H1 (cell line): ENCODE measurements around the gene PUS3. TPM values are rescaled to one million over a fixed set of nuclear protein-coding genes. Genes with fewer than 3 reads are reported as not detected.

Experiments used
- CTCF ChIA-PET: fragments of 300-600 bp; sonication (Branson Sonifier 250); formaldehyde crosslinking; loops from one replicate; lab custom pipeline; 2021; ENCODE audit not compliant: partially characterized antibody; lab: Charles Lee
- POLR2A ChIA-PET: fragments of 300-600 bp; sonication (Branson Sonifier 250); formaldehyde crosslinking; loops from one replicate; lab custom pipeline; 2021; ENCODE audit warnings: inconsistent platforms; ENCODE audit not compliant: partially characterized antibody; lab: Charles Lee
- DNase-seq, 2 experiments: peaks; one replicate each; pipeline versions ENCODE4 v3.0.0 to v3.0.0-alpha.2; 2010 to 2022; ENCODE audit warnings: low spot score in 2 of 2, low read depth in 1 of 2, mixed read lengths in 1 of 2
- FAIRE-seq: peaks from 2 replicates; lab custom pipeline; 2011; peaks lifted over from hg19 to GRCh38; lab: Jason Lieb, UNC
- H2AFZ ChIP-seq: 2 replicates; pipeline ENCODE4 v1.8.1; 2012; ENCODE audit warnings: low read length, inconsistent platforms
- H2AK5ac ChIP-seq: 2 replicates; pipeline ENCODE4 v1.6.1; 2013; ENCODE audit warnings: low read depth, low read length
- H2BK120ac ChIP-seq: replicated peaks from 2 replicates; pipeline ENCODE3; 2013; ENCODE audit warnings: low read depth, low read length, inconsistent platforms
- H2BK12ac ChIP-seq: 2 replicates; pipeline ENCODE4 v1.6.1; 2013; ENCODE audit warnings: low read depth, low read length
- H2BK15ac ChIP-seq: 2 replicates; pipeline ENCODE4 v1.6.1; 2013; ENCODE audit warnings: low read length
- H2BK20ac ChIP-seq: 2 replicates; pipeline ENCODE4 v1.6.1; 2013; ENCODE audit warnings: low read length
- H2BK5ac ChIP-seq: 2 replicates; pipeline ENCODE4 v1.6.1; 2013; ENCODE audit warnings: low read depth, low read length
- H3K14ac ChIP-seq: 2 replicates; pipeline ENCODE4 v1.6.1; 2013; ENCODE audit warnings: inconsistent platforms; ENCODE audit not compliant: insufficient read length
- H3K18ac ChIP-seq: 2 replicates; pipeline ENCODE4 v1.6.1; 2013; ENCODE audit warnings: low read length; ENCODE audit errors: extremely low read depth
- H3K23ac ChIP-seq: 2 replicates; pipeline ENCODE4 v1.6.1; 2013; ENCODE audit warnings: inconsistent platforms; ENCODE audit not compliant: insufficient read length
- H3K23me2 ChIP-seq: 2 replicates; pipeline ENCODE4 v1.6.1; 2013; ENCODE audit warnings: low read depth, low read length
- H3K27ac ChIP-seq: 2 replicates; pipeline ENCODE4 v1.6.1; 2011; ENCODE audit warnings: low read depth, low read length, inconsistent platforms
- H3K27me3 ChIP-seq, 4 experiments: replicated peaks in 1 of 4; 1 replicate in 1 of 4; 2 replicates in 3 of 4; pipeline versions ENCODE4 v1.6.1 to v1.8.1; 2011 to 2013; ENCODE audit warnings: low read length in 3 of 4, mild to moderate bottlenecking in 3 of 4, inconsistent platforms in 2 of 4, mixed read lengths in 2 of 4, moderate library complexity in 1 of 4; ENCODE audit not compliant: control insufficient read depth in 3 of 4, insufficient read depth in 3 of 4; ENCODE audit errors: extremely low read depth in 1 of 4
- H3K36me3 ChIP-seq, 4 experiments: 2 replicates each; pipeline versions ENCODE4 v1.6.1 to v1.8.1; 2011 to 2013; ENCODE audit warnings: mild to moderate bottlenecking in 4 of 4, low read length in 3 of 4, moderate library complexity in 2 of 4, control low read depth in 1 of 4, inconsistent platforms in 1 of 4; ENCODE audit not compliant: insufficient read depth in 4 of 4, control insufficient read depth in 2 of 4
- H3K4ac ChIP-seq: replicated peaks from 2 replicates; pipeline ENCODE3; 2013; ENCODE audit warnings: low read length, low read depth, mixed read lengths, inconsistent platforms; ENCODE audit not compliant: insufficient read length
- H3K4me1 ChIP-seq, 4 experiments: replicated peaks in 1 of 4; 1 replicate in 1 of 4; 2 replicates in 3 of 4; pipeline versions ENCODE4 v1.6.1 to v1.8.1; 2011 to 2013; ENCODE audit warnings: low read length in 3 of 4, inconsistent platforms in 2 of 4, mixed read lengths in 1 of 4; ENCODE audit not compliant: insufficient read depth in 4 of 4, control insufficient read depth in 3 of 4
- H3K4me2 ChIP-seq, 2 experiments: 2 replicates each; pipeline versions ENCODE4 v1.6.1 to v1.8.1; 2011 to 2013; ENCODE audit warnings: low read depth in 2 of 2, low read length in 2 of 2, control low read depth in 1 of 2, inconsistent platforms in 1 of 2, mild to moderate bottlenecking in 1 of 2; ENCODE audit not compliant: insufficient read depth in 1 of 2
- H3K4me3 ChIP-seq, 4 experiments: fragments of 200-600, 300-600 bp in 1 of 4; sonication (generic), shearing (Covaris generic), sonication (Bioruptor Twin) in 1 of 4; 2 replicates each; pipeline versions ENCODE4 v1.5.1 to v1.8.1; 2011 to 2016; ENCODE audit warnings: low read length in 4 of 4, low read depth in 3 of 4, control low read depth in 2 of 4, inconsistent platforms in 2 of 4, mild to moderate bottlenecking in 2 of 4, mixed read lengths in 1 of 4, moderate library complexity in 1 of 4; ENCODE audit not compliant: insufficient read depth in 2 of 4; ENCODE audit errors: extremely low read depth in 1 of 4
- H3K56ac ChIP-seq: replicated peaks from 2 replicates; pipeline ENCODE3; 2013; ENCODE audit warnings: low read depth, mild to moderate bottlenecking, mixed read lengths, low read length, inconsistent platforms; ENCODE audit not compliant: insufficient read length
- H3K79me1 ChIP-seq: 2 replicates; pipeline ENCODE4 v1.6.1; 2013; ENCODE audit warnings: low read depth, low read length, control low read depth
- H3K79me2 ChIP-seq, 2 experiments: 2 replicates each; pipeline versions ENCODE4 v1.6.1 to v1.8.1; 2012 to 2013; ENCODE audit warnings: low read length in 2 of 2, mild to moderate bottlenecking in 2 of 2, inconsistent platforms in 1 of 2; ENCODE audit not compliant: insufficient read depth in 2 of 2, control insufficient read depth in 1 of 2
- H3K9ac ChIP-seq, 4 experiments: replicated peaks in 1 of 4; 1 replicate in 1 of 4; 2 replicates in 3 of 4; pipeline versions ENCODE4 v1.6.1 to v1.8.1; 2011 to 2013; ENCODE audit warnings: low read depth in 3 of 4, low read length in 3 of 4, control low read depth in 2 of 4, mild to moderate bottlenecking in 2 of 4, moderate library complexity in 2 of 4, inconsistent platforms in 1 of 4; ENCODE audit errors: extremely low read depth in 1 of 4
- H3K9me3 ChIP-seq, 2 experiments: 2 replicates each; pipeline versions ENCODE4 v1.6.1 to v1.8.1; 2012 to 2013; ENCODE audit warnings: mild to moderate bottlenecking in 2 of 2, moderate library complexity in 2 of 2, control low read depth in 1 of 2, inconsistent platforms in 1 of 2, low read depth in 1 of 2, low read length in 1 of 2, mixed read lengths in 1 of 2; ENCODE audit not compliant: insufficient read depth in 2 of 2
- H4K20me1 ChIP-seq, 2 experiments: replicated peaks in 1 of 2; 2 replicates each; pipeline versions ENCODE3 to v1.8.1; 2011 to 2013; ENCODE audit warnings: inconsistent platforms in 2 of 2, low read length in 2 of 2, mild to moderate bottlenecking in 1 of 2; ENCODE audit not compliant: insufficient read depth in 2 of 2, control insufficient read depth in 1 of 2
- H4K5ac ChIP-seq: 2 replicates; pipeline ENCODE4 v1.6.1; 2013; ENCODE audit warnings: low read length, low read depth, mixed read lengths, inconsistent platforms; ENCODE audit not compliant: insufficient read length
- H4K8ac ChIP-seq: 2 replicates; pipeline ENCODE4 v1.8.0; 2013; ENCODE audit warnings: mild to moderate bottlenecking, moderate library complexity, low read length, inconsistent platforms; ENCODE audit not compliant: insufficient read depth; ENCODE audit errors: extremely low read depth
- H4K91ac ChIP-seq: replicated peaks from 2 replicates; pipeline ENCODE3; 2013; ENCODE audit warnings: low read length, mixed read lengths, inconsistent platforms; ENCODE audit not compliant: insufficient read length
- CREB1 ChIP-seq: IDR thresholded peaks from 2 replicates; pipeline ENCODE4 v1.6.1; 2012; ENCODE audit warnings: inconsistent platforms
- HDAC2 ChIP-seq, 2 experiments: fragments of 300-600 bp in 1 of 2; sonication (generic) in 1 of 2; IDR thresholded peaks; 2 replicates each; pipeline ENCODE4 v1.6.1; 2011 to 2012; ENCODE audit warnings: low read depth in 2 of 2, low read length in 2 of 2, mild to moderate bottlenecking in 2 of 2, moderate library complexity in 2 of 2, borderline replicate concordance in 1 of 2, inconsistent platforms in 1 of 2
- KDM1A ChIP-seq: fragments of 200-600, 300-600 bp; sonication (generic); IDR thresholded peaks from 2 replicates; pipeline ENCODE4 v1.7.1; 2016; ENCODE audit warnings: mild to moderate bottlenecking, low read length, borderline replicate concordance
- MAX ChIP-seq: IDR thresholded peaks from 2 replicates; pipeline ENCODE4 v1.6.1; 2012; ENCODE audit warnings: inconsistent platforms
- POLR2A ChIP-seq, 2 experiments: IDR thresholded peaks; 1 replicate in 1 of 2; 2 replicates in 1 of 2; pipeline ENCODE4 v1.6.1; 2011; ENCODE audit warnings: low read depth in 2 of 2, low read length in 2 of 2, mild to moderate bottlenecking in 2 of 2; ENCODE audit errors: control extremely low read depth in 1 of 2
- RNF2 ChIP-seq: fragments of 200-900, 300-1000 bp; sonication (generic); IDR thresholded peaks from 2 replicates; pipeline ENCODE4 v1.7.1; 2016; ENCODE audit warnings: borderline replicate concordance, low read depth, mild to moderate bottlenecking, antibody characterized with exemption, low read length; ENCODE audit not compliant: poor library complexity, severe bottlenecking; ENCODE audit errors: missing control alignments
- SIRT6 ChIP-seq: IDR thresholded peaks from one replicate; pipeline ENCODE4 v1.7.1; 2012; ENCODE audit warnings: low read length, inconsistent platforms
- SP1 ChIP-seq: IDR thresholded peaks from 2 replicates; pipeline ENCODE4 v1.6.1; 2011; ENCODE audit warnings: low read depth, low read length
- TAF7 ChIP-seq: optimal IDR thresholded peaks from 2 replicates; pipeline ENCODE3; 2011; ENCODE audit warnings: low read depth, mild to moderate bottlenecking, inconsistent platforms, low read length, moderate library complexity, borderline replicate concordance
- TEAD4 ChIP-seq: IDR thresholded peaks from 2 replicates; pipeline ENCODE4 v1.6.1; 2012; ENCODE audit warnings: low read depth, low read length, inconsistent platforms, mixed read lengths
- ZNF274 ChIP-seq: IDR thresholded peaks from 2 replicates; pipeline ENCODE4 v1.7.0; 2012; ENCODE audit warnings: low read length, borderline replicate concordance; ENCODE audit errors: extremely low read depth
- WGBS, 2 experiments: shearing (Covaris generic) in 1 of 2; methylation state at CpG; one replicate each; pipeline versions ENCODE4 v1.1.6 to v1.1.7; 2013 to 2015; ENCODE audit warnings: low lambda C conversion rate in 2 of 2, mixed read lengths in 2 of 2, inconsistent platforms in 1 of 2, low coverage in 1 of 2, missing lambda C conversion rate in 1 of 2; ENCODE audit not compliant: insufficient replicate concordance in 2 of 2, insufficient coverage in 1 of 2, insufficient read length in 1 of 2; ENCODE audit errors: extremely low coverage in 1 of 2, missing lambda C conversion rate in 1 of 2; 5-methylcytosine and 5-hydroxymethylcytosine counted together
- polyA plus RNA-seq, 7 experiments: library from polyadenylated mRNA; depleted of rRNA in 3 of 7; stranded (reverse) in 5 of 7; unstranded in 2 of 7; fragments of >200 nt in 5 of 7; fragments of 200-250 nt in 2 of 7; gene quantifications; 1 replicate in 5 of 7; 2 replicates in 1 of 7; 4 replicates in 1 of 7; pipeline versions ENCODE4 v1.2.1 to v1.2.3, GENCODE V29; 2011 to 2013; ENCODE audit warnings: missing spikeins in 2 of 7, mixed read lengths in 2 of 7
- total RNA-seq: library from RNA; stranded (reverse); fragmentation: NEBNext Ultra II Directional; extraction: Animal tissue kit (Norgen Biotek cat#: 25700); gene quantifications from 2 replicates; pipeline ENCODE4 v1.2.1, GENCODE V29; 2021
- TF ChIP-seq, protein P1 (sequence below): IDR thresholded peaks from 2 replicates; pipeline ENCODE4 v1.6.1; 2012; ENCODE audit warnings: low read length, inconsistent platforms

PUS3 gene
- total and polyA plus RNA-seq, 2 of the 8 experiments (the other 6 are each of a cell fraction or from before 2014, with no cell fraction given), result 8.7 to 22.6 TPM

GRCh38 chr11:125938418-125938817 is 35.4 kb upstream of the PUS3 start:
- CTCF ChIA-PET, result interaction anchor here (0.9 to 8.2 kb wide), 12 partner anchors 8 to 271 kb away, joined by 3 to 76 read pairs (median 4); no protein-coding TSS in a partner anchor
- Histone ChIP-seq H3K79me2 (no peaks in the 10 kb centered on the region), H3K9ac (no peak overlapping the region), H3K79me1 (no peaks in the 10 kb centered on the region), H3K14ac (no peak overlapping the region), H4K20me1 (no peaks in the 10 kb centered on the region), H3K23ac (no peak overlapping the region), H3K23me2 (no peaks in the 10 kb centered on the region), H3K9me3 (no peaks in the 10 kb centered on the region), H2BK5ac (0 out of 2 replicates have a peak overlapping the region, but pooled peaks have one; percentile 10), H2AFZ (peak overlapping the region; percentile 56; the same call in 1 of the 2 replicates), H2AK5ac (no peak overlapping the region), H3K18ac (no peak overlapping the region), H3K4me1 (peaks cover 8 to 12% (median 10%) of the 10 kb centered on the region in 4 experiments), H4K5ac (no peak overlapping the region), H2BK120ac (no peak overlapping the region), H3K4ac (no peak overlapping the region), H3K27me3 (no peaks in the 10 kb centered on the region), H2BK15ac (no peak overlapping the region), H3K56ac (no peak overlapping the region), H4K91ac (no peak overlapping the region), H4K8ac (peak overlapping the region; percentile 45; the same call in 1 of the 2 replicates), H2BK12ac (no peak overlapping the region), H3K27ac (no peak overlapping the region), H3K36me3 (no peaks in the 10 kb centered on the region), H2BK20ac (no peak overlapping the region), H3K4me2 (no peak overlapping the region), H3K4me3 (no peak overlapping the region)
- DNase-seq (peak in 1 of 2 experiments; percentile 31), FAIRE-seq (no peak)
- POLR2A ChIA-PET, result interaction anchor here (0.9 to 1.1 kb wide), 2 partner anchors 9 to 47 kb away, joined by 3 read pairs; no protein-coding TSS in a partner anchor
- WGBS, 2 experiments, result 84% methylated on average over 5 of the region's 5 CpGs; no CpG with 5 or more reads in 1 of the 2 experiments
- TF ChIP-seq CREB1, result no peak
- no peak for TF ChIP-seq MAX
- no peak for TF ChIP-seq POLR2A (IDR thresholded peaks at IDR 0.05; ENCODE audit: control extremely low read depth in 1 of 2, low read depth in 2 of 2, low read length in 2 of 2)
- TF ChIP-seq RNF2, result no peak
- TF ChIP-seq KDM1A, result no peak
- TF ChIP-seq, protein P1, sequence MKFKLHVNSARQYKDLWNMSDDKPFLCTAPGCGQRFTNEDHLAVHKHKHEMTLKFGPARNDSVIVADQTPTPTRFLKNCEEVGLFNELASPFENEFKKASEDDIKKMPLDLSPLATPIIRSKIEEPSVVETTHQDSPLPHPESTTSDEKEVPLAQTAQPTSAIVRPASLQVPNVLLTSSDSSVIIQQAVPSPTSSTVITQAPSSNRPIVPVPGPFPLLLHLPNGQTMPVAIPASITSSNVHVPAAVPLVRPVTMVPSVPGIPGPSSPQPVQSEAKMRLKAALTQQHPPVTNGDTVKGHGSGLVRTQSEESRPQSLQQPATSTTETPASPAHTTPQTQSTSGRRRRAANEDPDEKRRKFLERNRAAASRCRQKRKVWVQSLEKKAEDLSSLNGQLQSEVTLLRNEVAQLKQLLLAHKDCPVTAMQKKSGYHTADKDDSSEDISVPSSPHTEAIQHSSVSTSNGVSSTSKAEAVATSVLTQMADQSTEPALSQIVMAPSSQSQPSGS, result no peak
- TF ChIP-seq TEAD4, result no peak
- no peak for TF ChIP-seq HDAC2 (IDR thresholded peaks at IDR 0.05; ENCODE audit: borderline replicate concordance in 1 of 2, low read depth in 2 of 2, low read length in 2 of 2)
- no peak for TF ChIP-seq ZNF274
- TF ChIP-seq TAF7, result no peak
- TF ChIP-seq SP1, result no peak
- no peak for TF ChIP-seq SIRT6
